Measurements from ENCODE around the gene MAPRE3.
A peak's percentile ranks its signal among the peaks of the same experiment; 100 is the strongest.

The MAPRE3 gene

DNA sequence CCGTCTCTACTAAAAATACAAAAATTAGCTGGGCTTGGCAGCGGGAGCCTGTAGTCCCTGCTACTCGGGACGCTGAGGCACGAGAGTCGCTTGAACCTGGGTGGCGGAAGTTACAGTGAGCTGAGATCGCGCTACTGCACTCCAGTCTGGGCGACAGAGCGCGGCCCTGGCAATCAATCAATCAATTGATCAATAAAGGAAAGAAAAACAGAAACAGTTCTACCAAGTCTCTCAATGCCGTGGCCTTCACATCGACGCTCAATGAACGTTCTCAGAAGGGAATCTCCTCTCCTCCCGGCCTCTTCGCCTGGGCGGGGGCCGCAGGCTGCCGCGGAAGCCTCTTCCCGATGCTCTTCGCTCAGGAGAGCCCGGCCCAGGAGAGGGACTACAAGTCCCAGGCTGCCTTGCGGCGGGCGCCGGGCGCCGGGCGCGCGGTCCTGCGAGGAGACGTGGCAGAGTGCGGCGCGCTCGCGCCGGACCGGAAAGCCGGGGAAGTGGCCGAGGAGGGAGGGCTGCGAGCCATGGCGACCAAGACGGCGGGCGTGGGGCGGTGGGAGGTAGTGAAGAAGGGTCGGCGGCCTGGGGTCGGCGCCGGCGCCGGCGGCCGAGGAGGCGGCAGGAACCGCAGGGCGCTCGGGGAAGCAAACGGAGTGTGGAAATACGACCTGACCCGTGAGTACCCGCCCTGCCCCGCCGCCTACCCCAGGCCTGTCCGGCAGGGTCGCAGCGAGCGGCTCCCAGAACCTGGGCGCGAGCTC lies 62.2 kb downstream of the MAPRE3 start, which contains the start of gene TMEM214:
Gene TMEM214, plus strand, starts transcription at position 471 of the 758 bp plus-strand sequence. Its CDS starts 51 bp downstream, at position 522.
- TF ChIP-seq ESRRG (CRISPR knock-in tag; IDR thresholded peaks at IDR 0.05), result no peak
- TF ChIP-seq, protein P1, sequence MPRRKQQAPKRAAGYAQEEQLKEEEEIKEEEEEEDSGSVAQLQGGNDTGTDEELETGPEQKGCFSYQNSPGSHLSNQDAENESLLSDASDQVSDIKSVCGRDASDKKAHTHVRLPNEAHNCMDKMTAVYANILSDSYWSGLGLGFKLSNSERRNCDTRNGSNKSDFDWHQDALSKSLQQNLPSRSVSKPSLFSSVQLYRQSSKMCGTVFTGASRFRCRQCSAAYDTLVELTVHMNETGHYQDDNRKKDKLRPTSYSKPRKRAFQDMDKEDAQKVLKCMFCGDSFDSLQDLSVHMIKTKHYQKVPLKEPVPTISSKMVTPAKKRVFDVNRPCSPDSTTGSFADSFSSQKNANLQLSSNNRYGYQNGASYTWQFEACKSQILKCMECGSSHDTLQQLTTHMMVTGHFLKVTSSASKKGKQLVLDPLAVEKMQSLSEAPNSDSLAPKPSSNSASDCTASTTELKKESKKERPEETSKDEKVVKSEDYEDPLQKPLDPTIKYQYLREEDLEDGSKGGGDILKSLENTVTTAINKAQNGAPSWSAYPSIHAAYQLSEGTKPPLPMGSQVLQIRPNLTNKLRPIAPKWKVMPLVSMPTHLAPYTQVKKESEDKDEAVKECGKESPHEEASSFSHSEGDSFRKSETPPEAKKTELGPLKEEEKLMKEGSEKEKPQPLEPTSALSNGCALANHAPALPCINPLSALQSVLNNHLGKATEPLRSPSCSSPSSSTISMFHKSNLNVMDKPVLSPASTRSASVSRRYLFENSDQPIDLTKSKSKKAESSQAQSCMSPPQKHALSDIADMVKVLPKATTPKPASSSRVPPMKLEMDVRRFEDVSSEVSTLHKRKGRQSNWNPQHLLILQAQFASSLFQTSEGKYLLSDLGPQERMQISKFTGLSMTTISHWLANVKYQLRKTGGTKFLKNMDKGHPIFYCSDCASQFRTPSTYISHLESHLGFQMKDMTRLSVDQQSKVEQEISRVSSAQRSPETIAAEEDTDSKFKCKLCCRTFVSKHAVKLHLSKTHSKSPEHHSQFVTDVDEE (CRISPR knock-in tag; IDR thresholded peaks at IDR 0.05), result peak; percentile 57; the same call in 1 of the 2 replicates
- TF ChIP-seq, protein P2, sequence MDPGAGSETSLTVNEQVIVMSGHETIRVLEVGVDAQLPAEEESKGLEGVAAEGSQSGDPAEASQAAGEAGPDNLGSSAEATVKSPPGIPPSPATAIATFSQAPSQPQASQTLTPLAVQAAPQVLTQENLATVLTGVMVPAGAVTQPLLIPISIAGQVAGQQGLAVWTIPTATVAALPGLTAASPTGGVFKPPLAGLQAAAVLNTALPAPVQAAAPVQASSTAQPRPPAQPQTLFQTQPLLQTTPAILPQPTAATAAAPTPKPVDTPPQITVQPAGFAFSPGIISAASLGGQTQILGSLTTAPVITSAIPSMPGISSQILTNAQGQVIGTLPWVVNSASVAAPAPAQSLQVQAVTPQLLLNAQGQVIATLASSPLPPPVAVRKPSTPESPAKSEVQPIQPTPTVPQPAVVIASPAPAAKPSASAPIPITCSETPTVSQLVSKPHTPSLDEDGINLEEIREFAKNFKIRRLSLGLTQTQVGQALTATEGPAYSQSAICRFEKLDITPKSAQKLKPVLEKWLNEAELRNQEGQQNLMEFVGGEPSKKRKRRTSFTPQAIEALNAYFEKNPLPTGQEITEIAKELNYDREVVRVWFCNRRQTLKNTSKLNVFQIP (CRISPR knock-in tag; IDR thresholded peaks at IDR 0.05; ENCODE audit: borderline replicate concordance, low read depth), result no peak
- ATAC-seq, result peak; percentile 99

DNA sequence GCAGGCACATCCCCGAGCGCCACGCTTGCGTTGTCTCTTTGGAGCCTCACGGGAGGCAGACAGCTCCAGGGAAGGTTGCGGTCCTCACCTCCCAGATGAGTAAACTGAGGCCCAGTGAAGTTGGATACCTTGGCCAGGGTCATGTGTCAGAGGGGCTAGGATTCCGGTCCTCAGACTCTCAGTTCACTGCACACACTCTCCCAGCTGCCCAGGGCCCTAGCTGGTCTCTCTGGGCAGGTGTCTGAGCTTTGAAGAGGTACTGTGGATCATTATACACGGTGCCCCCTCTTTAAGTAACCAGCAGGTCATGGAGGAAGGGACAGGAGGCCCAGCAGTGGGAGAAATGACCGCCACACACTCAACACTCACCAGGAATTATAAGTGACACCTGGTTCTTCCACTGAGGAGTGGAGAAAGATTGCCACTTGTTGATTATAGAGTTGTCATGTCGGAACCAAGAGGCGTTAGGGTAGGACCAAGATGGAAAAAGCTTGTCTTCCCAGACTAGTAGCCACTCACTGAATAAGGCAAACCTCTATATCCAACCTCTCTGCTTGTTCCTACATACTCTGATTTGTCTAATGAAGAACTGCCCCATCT lies 62.9 kb downstream of the MAPRE3 start:
- peak; percentile 15 for ATAC-seq

More for the DNA sequence above, 62.9 kb downstream of the MAPRE3 start:
- TF ChIP-seq, protein P3, sequence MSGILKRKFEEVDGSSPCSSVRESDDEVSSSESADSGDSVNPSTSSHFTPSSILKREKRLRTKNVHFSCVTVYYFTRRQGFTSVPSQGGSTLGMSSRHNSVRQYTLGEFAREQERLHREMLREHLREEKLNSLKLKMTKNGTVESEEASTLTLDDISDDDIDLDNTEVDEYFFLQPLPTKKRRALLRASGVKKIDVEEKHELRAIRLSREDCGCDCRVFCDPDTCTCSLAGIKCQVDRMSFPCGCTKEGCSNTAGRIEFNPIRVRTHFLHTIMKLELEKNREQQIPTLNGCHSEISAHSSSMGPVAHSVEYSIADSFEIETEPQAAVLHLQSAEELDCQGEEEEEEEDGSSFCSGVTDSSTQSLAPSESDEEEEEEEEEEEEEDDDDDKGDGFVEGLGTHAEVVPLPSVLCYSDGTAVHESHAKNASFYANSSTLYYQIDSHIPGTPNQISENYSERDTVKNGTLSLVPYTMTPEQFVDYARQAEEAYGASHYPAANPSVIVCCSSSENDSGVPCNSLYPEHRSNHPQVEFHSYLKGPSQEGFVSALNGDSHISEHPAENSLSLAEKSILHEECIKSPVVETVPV (CRISPR knock-in tag; IDR thresholded peaks at IDR 0.05), result no peak
- TF ChIP-seq OSR1 (CRISPR knock-in tag; IDR thresholded peaks at IDR 0.05) (no peak), ZFP3 (CRISPR knock-in tag; IDR thresholded peaks at IDR 0.05) (no peak), RARB (CRISPR knock-in tag; IDR thresholded peaks at IDR 0.05) (no peak), ESRRG (CRISPR knock-in tag; IDR thresholded peaks at IDR 0.05) (no peak), ARNTL (CRISPR knock-in tag; IDR thresholded peaks at IDR 0.05; ENCODE audit: borderline replicate concordance, low read depth) (no peak), ZNF565 (CRISPR knock-in tag; conservative IDR thresholded peaks at IDR 0.05; ENCODE audit: low read depth) (no peak), ZFP30 (CRISPR knock-in tag; IDR thresholded peaks at IDR 0.05) (no peak), SNAI2 (CRISPR knock-in tag; IDR thresholded peaks at IDR 0.05) (no peak), PPARA (CRISPR knock-in tag; IDR thresholded peaks at IDR 0.05; ENCODE audit: borderline replicate concordance) (no peak), ZNF8 (CRISPR knock-in tag; IDR thresholded peaks at IDR 0.05) (no peak), ISL1 (CRISPR knock-in tag; IDR thresholded peaks at IDR 0.05) (no peak), CSDC2 (CRISPR knock-in tag; IDR thresholded peaks at IDR 0.05) (no peak), TCF4 (CRISPR knock-in tag; IDR thresholded peaks at IDR 0.05; ENCODE audit: borderline replicate concordance) (no peak)
- TF ChIP-seq, protein P4, sequence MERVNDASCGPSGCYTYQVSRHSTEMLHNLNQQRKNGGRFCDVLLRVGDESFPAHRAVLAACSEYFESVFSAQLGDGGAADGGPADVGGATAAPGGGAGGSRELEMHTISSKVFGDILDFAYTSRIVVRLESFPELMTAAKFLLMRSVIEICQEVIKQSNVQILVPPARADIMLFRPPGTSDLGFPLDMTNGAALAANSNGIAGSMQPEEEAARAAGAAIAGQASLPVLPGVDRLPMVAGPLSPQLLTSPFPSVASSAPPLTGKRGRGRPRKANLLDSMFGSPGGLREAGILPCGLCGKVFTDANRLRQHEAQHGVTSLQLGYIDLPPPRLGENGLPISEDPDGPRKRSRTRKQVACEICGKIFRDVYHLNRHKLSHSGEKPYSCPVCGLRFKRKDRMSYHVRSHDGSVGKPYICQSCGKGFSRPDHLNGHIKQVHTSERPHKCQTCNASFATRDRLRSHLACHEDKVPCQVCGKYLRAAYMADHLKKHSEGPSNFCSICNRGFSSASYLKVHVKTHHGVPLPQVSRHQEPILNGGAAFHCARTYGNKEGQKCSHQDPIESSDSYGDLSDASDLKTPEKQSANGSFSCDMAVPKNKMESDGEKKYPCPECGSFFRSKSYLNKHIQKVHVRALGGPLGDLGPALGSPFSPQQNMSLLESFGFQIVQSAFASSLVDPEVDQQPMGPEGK (CRISPR knock-in tag; IDR thresholded peaks at IDR 0.05; ENCODE audit: borderline replicate concordance), result no peak
- TF ChIP-seq, protein P5, sequence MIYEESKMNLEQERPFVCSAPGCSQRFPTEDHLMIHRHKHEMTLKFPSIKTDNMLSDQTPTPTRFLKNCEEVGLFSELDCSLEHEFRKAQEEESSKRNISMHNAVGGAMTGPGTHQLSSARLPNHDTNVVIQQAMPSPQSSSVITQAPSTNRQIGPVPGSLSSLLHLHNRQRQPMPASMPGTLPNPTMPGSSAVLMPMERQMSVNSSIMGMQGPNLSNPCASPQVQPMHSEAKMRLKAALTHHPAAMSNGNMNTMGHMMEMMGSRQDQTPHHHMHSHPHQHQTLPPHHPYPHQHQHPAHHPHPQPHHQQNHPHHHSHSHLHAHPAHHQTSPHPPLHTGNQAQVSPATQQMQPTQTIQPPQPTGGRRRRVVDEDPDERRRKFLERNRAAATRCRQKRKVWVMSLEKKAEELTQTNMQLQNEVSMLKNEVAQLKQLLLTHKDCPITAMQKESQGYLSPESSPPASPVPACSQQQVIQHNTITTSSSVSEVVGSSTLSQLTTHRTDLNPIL (CRISPR knock-in tag; IDR thresholded peaks at IDR 0.05; ENCODE audit: low read depth), result no peak
- TF ChIP-seq, protein P1 (CRISPR knock-in tag; IDR thresholded peaks at IDR 0.05), result no peak
- TF ChIP-seq, protein P2 (CRISPR knock-in tag; IDR thresholded peaks at IDR 0.05; ENCODE audit: borderline replicate concordance, low read depth), result no peak

All from SK-N-SH treated with all-trans-retinoic acid at 6 μM for 48 hours (cell line).